Vagina (tissue), 2 donors: ENCODE measurements around the gene FCMR. TPM values are rescaled to one million over a fixed set of nuclear protein-coding genes. Genes with fewer than 3 reads are reported as not detected.

Source experiments
- DNase-seq, 2 donors: peaks; one replicate each; pipeline ENCODE4 v3.0.0-alpha.2; 2017; ENCODE audit errors: extremely low spot score in 2 of 2
- H3K27ac ChIP-seq: fragments of 200-600 bp; sonication (generic); one replicate; pipeline ENCODE4 v1.5.1; 2019
- H3K27me3 ChIP-seq: fragments of 200-600 bp; sonication (generic); one replicate; pipeline ENCODE4 v1.5.1; 2019
- H3K36me3 ChIP-seq, 2 donors: fragments of 200-600 bp; sonication (generic); one replicate each; pipeline ENCODE4 v1.5.1; 2017 to 2019
- H3K4me1 ChIP-seq: fragments of 200-600 bp; sonication (generic); one replicate; pipeline ENCODE4 v1.5.1; 2019
- H3K4me3 ChIP-seq, 2 donors: fragments of 200-600 bp; sonication (generic); 1 replicate in 1 of 2; 2 replicates in 1 of 2; pipeline ENCODE4 v1.5.1; 2016 to 2019
- H3K9me3 ChIP-seq: fragments of 200-600 bp; sonication (generic); one replicate; pipeline ENCODE4 v1.5.1; 2019
- CTCF ChIP-seq, 3 experiments: fragments of 450-650 bp in 2 of 3; fragments of 200-600 bp in 1 of 3; sonication (generic) in 1 of 3; IDR thresholded peaks; one replicate each; pipeline ENCODE4 v1.5.1; 2017 to 2019; ENCODE audit warnings: antibody characterized with exemption in 3 of 3, mild to moderate bottlenecking in 2 of 3, moderate library complexity in 2 of 3
- POLR2A ChIP-seq, 2 donors: fragments of 450-650 bp; IDR thresholded peaks; one replicate each; pipeline ENCODE4 v1.6.1; 2017; ENCODE audit warnings: antibody characterized with exemption in 2 of 2, mild to moderate bottlenecking in 2 of 2, moderate library complexity in 2 of 2
- POLR2AphosphoS5 ChIP-seq, 2 donors: sonication (generic); formaldehyde crosslinking; IDR thresholded peaks; one replicate each; pipeline ENCODE4 v1.9.0; 2017; ENCODE audit warnings: antibody characterized with exemption in 2 of 2, mild to moderate bottlenecking in 2 of 2, low read depth in 1 of 2; ENCODE audit not compliant: insufficient read depth in 1 of 2
- intact Hi-C: fragments of 100-400 bp; cut with DNase I; formaldehyde crosslinking; loops from one replicate; pipeline ENCODE4 v1.15.1; 2023
- total RNA-seq: library from RNA; depleted of rRNA; stranded (reverse); fragments of >200 nt; gene quantifications from one replicate; pipeline ENCODE4 v1.2.3, GENCODE V29; 2016

The FCMR gene
- total RNA-seq, 1 donor from 2014 or later = 12.3 TPM

GRCh38 chr1:206893380-206893779 is 28.4 kb downstream of the FCMR start:
- Histone ChIP-seq H3K9me3 (no peaks in the 10 kb centered on the region), H3K27me3 (no peaks in the 10 kb centered on the region), H3K4me3 (no peak overlapping the region), H3K36me3 (no peaks in the 10 kb centered on the region), H3K4me1 (peaks cover 33% of the 10 kb centered on the region), H3K27ac (no peak overlapping the region)
- DNase-seq = no peak
- intact Hi-C loops = no loop called here
- TF ChIP-seq POLR2A (IDR thresholded peaks at IDR 0.05) (no peak), CTCF (IDR thresholded peaks at IDR 0.05) (no peak), POLR2AphosphoS5 (IDR thresholded peaks at IDR 0.05; ENCODE audit: insufficient read depth in 1 of 2, low read depth in 1 of 2) (no peak)

GRCh38 chr1:206892351-206892984 is 29.3 kb downstream of the FCMR start:
- H3K27ac ChIP-seq = no peak overlapping the region
- intact Hi-C loops = no loop called here
- no peak for DNase-seq

GRCh38 chr1:206891412-206891811 is 30.3 kb downstream of the FCMR start:
- DNase-seq = no peak
- TF ChIP-seq POLR2AphosphoS5 (IDR thresholded peaks at IDR 0.05; ENCODE audit: insufficient read depth in 1 of 2, low read depth in 1 of 2) (no peak), CTCF (IDR thresholded peaks at IDR 0.05) (no peak), POLR2A (IDR thresholded peaks at IDR 0.05) (no peak)
- H3K9me3 ChIP-seq = no peaks in the 10 kb centered on the region

More at GRCh38 chr1:206892351-206892984, 29.3 kb downstream of the FCMR start:
- Histone ChIP-seq H3K36me3 (no peaks in the 10 kb centered on the region), H3K9me3 (no peaks in the 10 kb centered on the region), H3K4me3 (no peak overlapping the region), H3K4me1 (peaks cover 33% of the 10 kb centered on the region), H3K27me3 (no peaks in the 10 kb centered on the region)
- TF ChIP-seq CTCF (IDR thresholded peaks at IDR 0.05) = no peak
- TF ChIP-seq POLR2AphosphoS5 (IDR thresholded peaks at IDR 0.05; ENCODE audit: insufficient read depth in 1 of 2, low read depth in 1 of 2) = no peak
- TF ChIP-seq POLR2A (IDR thresholded peaks at IDR 0.05) = no peak

GRCh38 chr1:206890125-206891060 is 31.3 kb downstream of the FCMR start:
- Histone ChIP-seq H3K27ac (no peak overlapping the region), H3K4me3 (no peak overlapping the region), H3K4me1 (peaks cover 17% of the 10 kb centered on the region), H3K9me3 (no peaks in the 10 kb centered on the region), H3K36me3 (no peaks in the 10 kb centered on the region), H3K27me3 (no peaks in the 10 kb centered on the region)
- no peak for TF ChIP-seq POLR2AphosphoS5 (IDR thresholded peaks at IDR 0.05; ENCODE audit: insufficient read depth in 1 of 2, low read depth in 1 of 2)
- TF ChIP-seq POLR2A (IDR thresholded peaks at IDR 0.05) = no peak
- TF ChIP-seq CTCF (IDR thresholded peaks at IDR 0.05) = no peak
- no peak for DNase-seq
- intact Hi-C loops = no loop called here

More at GRCh38 chr1:206891412-206891811, 30.3 kb downstream of the FCMR start:
- Histone ChIP-seq H3K4me3 (no peak overlapping the region), H3K27me3 (no peaks in the 10 kb centered on the region), H3K27ac (no peak overlapping the region), H3K4me1 (peaks cover 27% of the 10 kb centered on the region), H3K36me3 (no peaks in the 10 kb centered on the region)
- intact Hi-C loops = no loop called here
